Fibroblast of villous mesenchyme (primary cell): ENCODE data around the gene SART1. TPM values are rescaled to one million over a fixed set of nuclear protein-coding genes. Genes with fewer than 3 reads are reported as not detected.

Experiments
- DNase-seq: peaks from one replicate; pipeline ENCODE4 v3.0.0-alpha.2; 2010; ENCODE audit warnings: low read depth
- H3K4me3 ChIP-seq: 2 replicates; pipeline ENCODE4 v1.5.1; 2011; ENCODE audit warnings: low read depth, mild to moderate bottlenecking, low read length
- CTCF ChIP-seq: IDR thresholded peaks from 2 replicates; pipeline ENCODE4 v1.5.1; 2012; ENCODE audit warnings: low read depth, mild to moderate bottlenecking, low read length; ENCODE audit not compliant: insufficient read depth
- total RNA-seq: library from RNA; depleted of rRNA; stranded (reverse); fragments of >200 nt; gene quantifications from 2 replicates; pipeline ENCODE4 v1.2.3, GENCODE V29; 2012

The SART1 gene
- total RNA-seq, 1 donor = 25.5 TPM

DNA sequence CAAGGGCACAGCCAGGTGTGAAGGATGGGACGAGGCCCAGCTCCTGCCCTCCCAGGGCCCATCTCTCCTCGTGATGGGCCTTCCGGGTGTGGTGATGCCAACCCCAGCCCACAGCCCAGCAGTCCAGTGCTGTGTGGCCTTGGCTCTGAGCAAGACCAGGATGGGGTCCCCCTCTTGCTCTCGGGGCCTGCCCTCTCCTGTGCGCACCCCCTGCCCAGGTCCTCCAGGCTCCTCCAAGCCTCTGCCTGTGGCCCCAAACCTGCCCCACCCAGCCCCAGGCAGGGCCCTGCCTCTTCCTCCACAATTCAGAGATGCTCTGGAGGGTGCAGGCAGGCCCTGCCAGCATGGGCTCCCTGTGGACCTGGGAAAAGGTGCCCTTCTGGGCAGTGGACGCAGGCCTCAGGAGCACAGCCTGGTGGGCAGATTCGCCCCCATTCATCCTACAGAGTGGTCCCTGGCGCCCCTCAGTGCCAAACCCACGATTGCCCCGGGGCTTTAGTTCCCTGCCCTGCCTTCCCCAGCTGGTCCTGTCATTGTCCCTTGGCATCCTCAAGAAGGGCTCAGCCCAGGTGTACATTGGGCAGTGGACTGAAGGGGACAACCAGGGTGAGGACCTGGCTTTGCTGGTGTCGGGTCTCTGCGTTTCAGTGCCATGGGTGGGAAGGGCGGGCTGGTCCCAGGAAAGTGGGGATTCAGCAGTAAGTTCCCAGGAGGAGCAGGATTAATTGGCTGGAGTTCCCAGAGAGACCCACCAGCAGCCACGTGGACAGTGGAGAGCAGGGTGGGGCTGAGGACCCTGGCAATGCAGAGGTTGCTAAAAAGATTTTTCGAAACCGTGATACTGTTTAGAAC is 20.7 kb downstream of the SART1 start:
- no peak for DNase-seq
- no peak for TF ChIP-seq CTCF
- no peak overlapping the region for H3K4me3 ChIP-seq

- H3K4me3 ChIP-seq = no peak overlapping the region
- TF ChIP-seq CTCF = no peak
- no peak for DNase-seq
Observed at GRCh38 chr11:65982824-65983588, 21.5 kb downstream of the SART1 start.

GRCh38 chr11:65983589-65983987 is 22.1 kb downstream of the SART1 start:
- TF ChIP-seq CTCF = no peak
- no peak overlapping the region for H3K4me3 ChIP-seq
- no peak for DNase-seq

- no peak for DNase-seq
- TF ChIP-seq CTCF = no peak
Observed at GRCh38 chr11:65987336-65987735, 25.8 kb downstream of the SART1 start.

DNA sequence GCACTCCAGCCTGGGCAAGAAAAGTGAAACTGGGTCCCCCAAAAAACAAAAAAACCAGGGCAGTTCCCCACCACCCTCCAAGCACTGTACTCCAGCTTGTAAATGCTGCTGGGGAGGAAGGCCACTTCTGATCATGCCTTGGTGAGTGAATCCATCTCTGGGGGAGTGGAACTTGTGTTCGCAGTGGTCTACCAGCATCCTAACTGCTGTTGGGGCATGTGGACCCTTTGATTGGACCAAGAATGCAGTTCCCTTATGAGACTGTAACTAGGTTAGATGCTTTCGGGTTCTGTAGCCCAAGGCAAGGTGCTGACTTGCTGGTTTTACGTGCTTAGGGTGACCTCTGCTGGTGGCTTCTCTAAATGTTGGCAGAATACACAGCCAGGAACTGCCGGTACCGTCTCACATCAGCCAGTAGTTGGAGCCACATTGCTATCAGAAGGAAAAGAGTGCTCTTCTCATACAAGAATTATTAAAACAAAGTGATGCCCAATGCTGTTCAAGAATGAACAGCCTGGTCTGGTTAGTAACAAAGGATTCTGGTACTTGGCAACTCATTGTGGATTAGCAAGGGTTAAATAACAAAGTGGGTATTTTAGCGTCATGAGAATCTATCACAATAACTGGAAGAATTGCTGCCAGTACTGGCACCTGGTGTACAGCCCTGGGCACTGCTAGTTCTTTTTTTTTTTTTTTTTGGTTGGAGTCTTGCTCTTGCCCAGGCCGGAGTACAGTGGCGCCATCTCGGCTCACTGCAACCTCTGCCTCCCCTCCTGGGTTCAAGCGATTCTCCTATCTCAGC is 27.5 kb downstream of the SART1 start:
- peak; percentile 96 for DNase-seq
- TF ChIP-seq CTCF = peak; percentile 97
- no peak overlapping the region for H3K4me3 ChIP-seq

More at GRCh38 chr11:65987336-65987735, 25.8 kb downstream of the SART1 start:
- H3K4me3 ChIP-seq = no peak overlapping the region

- DNase-seq = no peak
- no peak overlapping the region for H3K4me3 ChIP-seq
- TF ChIP-seq CTCF = no peak
Observed at GRCh38 chr11:65992056-65992455, 30.5 kb downstream of the SART1 start.
